ENCODE results near the gene CBX4.

GRCh38 chr17:79829004-79829403, 10.2 kb downstream of the CBX4 start:
- TF ChIP-seq, protein P1, sequence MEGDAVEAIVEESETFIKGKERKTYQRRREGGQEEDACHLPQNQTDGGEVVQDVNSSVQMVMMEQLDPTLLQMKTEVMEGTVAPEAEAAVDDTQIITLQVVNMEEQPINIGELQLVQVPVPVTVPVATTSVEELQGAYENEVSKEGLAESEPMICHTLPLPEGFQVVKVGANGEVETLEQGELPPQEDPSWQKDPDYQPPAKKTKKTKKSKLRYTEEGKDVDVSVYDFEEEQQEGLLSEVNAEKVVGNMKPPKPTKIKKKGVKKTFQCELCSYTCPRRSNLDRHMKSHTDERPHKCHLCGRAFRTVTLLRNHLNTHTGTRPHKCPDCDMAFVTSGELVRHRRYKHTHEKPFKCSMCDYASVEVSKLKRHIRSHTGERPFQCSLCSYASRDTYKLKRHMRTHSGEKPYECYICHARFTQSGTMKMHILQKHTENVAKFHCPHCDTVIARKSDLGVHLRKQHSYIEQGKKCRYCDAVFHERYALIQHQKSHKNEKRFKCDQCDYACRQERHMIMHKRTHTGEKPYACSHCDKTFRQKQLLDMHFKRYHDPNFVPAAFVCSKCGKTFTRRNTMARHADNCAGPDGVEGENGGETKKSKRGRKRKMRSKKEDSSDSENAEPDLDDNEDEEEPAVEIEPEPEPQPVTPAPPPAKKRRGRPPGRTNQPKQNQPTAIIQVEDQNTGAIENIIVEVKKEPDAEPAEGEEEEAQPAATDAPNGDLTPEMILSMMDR (optimal IDR thresholded peaks at IDR 0.05 in 1 of 3, IDR thresholded peaks at IDR 0.05 in 1 of 3, conservative IDR thresholded peaks at IDR 0.05 in 1 of 3; ENCODE audit: extremely low read depth in 1 of 3, insufficient read depth in 2 of 3, low read length in 3 of 3), result no peak
- no peak for TF ChIP-seq EZH2 (IDR thresholded peaks at IDR 0.05; ENCODE audit: low read length)

Data from keratinocyte (primary cell).